Spleen (tissue), 11 donors: Measurements from ENCODE around the gene SLC9A3. TPM values are rescaled to one million over a fixed set of nuclear protein-coding genes. Genes with fewer than 3 reads are reported as not detected.
A peak's percentile ranks its signal among the peaks of the same experiment; 100 is the strongest.

Source experiments
- DNase-seq: peaks from one replicate; pipeline ENCODE4 v3.0.0-alpha.2; 2020
- H3K27ac ChIP-seq, 8 donors: fragments of 200-600 bp; sonication (generic) in 7 of 8; 1 replicate in 4 of 8; 2 replicates in 4 of 8; pipeline versions ENCODE4 v1.5.0 to v1.8.0; 2016 to 2021; ENCODE audit warnings: inconsistent platforms in 4 of 8, mild to moderate bottlenecking in 4 of 8, moderate library complexity in 1 of 8
- H3K27me3 ChIP-seq, 7 donors: fragments of 200-600 bp; sonication (generic) in 6 of 7; replicated peaks in 1 of 7; 1 replicate in 4 of 7; 2 replicates in 3 of 7; pipeline versions ENCODE4 v1.5.0 to v1.8.0; 2016 to 2021; ENCODE audit warnings: inconsistent platforms in 3 of 7, mild to moderate bottlenecking in 1 of 7
- H3K36me3 ChIP-seq, 6 donors: fragments of 200-600 bp; sonication (generic) in 5 of 6; 1 replicate in 4 of 6; 2 replicates in 2 of 6; pipeline versions ENCODE4 v1.5.0 to v1.8.0; 2016 to 2021; ENCODE audit warnings: inconsistent platforms in 2 of 6
- H3K4me1 ChIP-seq, 6 donors: fragments of 200-600 bp; sonication (generic) in 5 of 6; 1 replicate in 3 of 6; 2 replicates in 3 of 6; pipeline versions ENCODE4 v1.5.0 to v1.8.0; 2016 to 2021; ENCODE audit warnings: inconsistent platforms in 3 of 6
- H3K4me3 ChIP-seq, 8 donors: fragments of 200-600 bp; sonication (generic) in 7 of 8; 1 replicate in 4 of 8; 2 replicates in 4 of 8; pipeline versions ENCODE4 v1.5.0 to v1.8.0; 2016 to 2021; ENCODE audit warnings: inconsistent platforms in 4 of 8, mild to moderate bottlenecking in 4 of 8, moderate library complexity in 2 of 8
- H3K9me3 ChIP-seq, 8 donors: fragments of 200-600 bp; sonication (generic) in 7 of 8; 1 replicate in 4 of 8; 2 replicates in 4 of 8; pipeline versions ENCODE4 v1.5.0 to v1.8.0; 2016 to 2021; ENCODE audit warnings: inconsistent platforms in 4 of 8
- POLR2A ChIP-seq, 3 donors: fragments of 450-650 bp; IDR thresholded peaks; one replicate each; pipeline ENCODE4 v1.5.1; 2017; ENCODE audit warnings: antibody characterized with exemption in 3 of 3, mild to moderate bottlenecking in 1 of 3
- POLR2AphosphoS5 ChIP-seq, 3 donors: sonication (generic); formaldehyde crosslinking; IDR thresholded peaks; one replicate each; pipeline ENCODE4 v1.5.1; 2017; ENCODE audit warnings: antibody characterized with exemption in 3 of 3
- WGBS, 5 donors: extraction: QIAGEN DNeasy Blood & Tissue Kit in 3 of 5; methylation state at CpG; one replicate each; pipeline versions ENCODE4 v1.1.5 to v1.1.7; 2013 to 2018; 5-methylcytosine and 5-hydroxymethylcytosine counted together
- intact Hi-C: fragments of 100-400 bp; cut with DNase I; formaldehyde crosslinking; loops from one replicate; pipeline ENCODE4 v1.15.0; 2023; ENCODE audit warnings: low total_unique reads
- polyA plus RNA-seq, 3 donors: library from polyadenylated mRNA; stranded (reverse); fragments of 200-250 nt; gene quantifications; one replicate each; pipeline ENCODE4 v1.2.1, GENCODE V29; 2013
- total RNA-seq, 7 donors: library from RNA; depleted of rRNA in 3 of 7; stranded (reverse); fragments of >200 nt in 3 of 7; fragmentation: NEBNext Ultra II Directional in 4 of 7; extraction: Animal tissue kit (Norgen Biotek cat#: 25700) in 4 of 7; gene quantifications; one replicate each; pipeline versions ENCODE4 v1.1.0 to v1.2.1, GENCODE V29; 2016 to 2021
- TF ChIP-seq, protein P1 (sequence below), 11 experiments: fragments of 200-600 bp in 7 of 11; fragments of 450-650 bp in 4 of 11; sonication (generic) in 4 of 11; IDR thresholded peaks in 8 of 11; conservative IDR thresholded peaks in 3 of 11; 1 replicate in 7 of 11; 2 replicates in 4 of 11; pipeline versions ENCODE4 v1.4.0 to v1.8.0; 2016 to 2021; ENCODE audit warnings: antibody characterized with exemption in 11 of 11, inconsistent platforms in 4 of 11, mild to moderate bottlenecking in 1 of 11
- donor health status: healthy with polysubstance abuse.
- donor health status: DM: no; HTN: no; CAD: no; lungs with moderate emphysema.
- donor health status: DM: no; HTN: no; CAD: no.
- donor health status: Bipolar disorder and iron deficiency.
- donor health status: healthy.
- donor health status: DM: no; HTN: no; CAD: no.
- donor health status: DM: yes; HTN: yes; CAD: no.

The SLC9A3 gene
- total and polyA plus RNA-seq, 10 donors = 1.0 to 3.2 (median 1.5) TPM

DNA sequence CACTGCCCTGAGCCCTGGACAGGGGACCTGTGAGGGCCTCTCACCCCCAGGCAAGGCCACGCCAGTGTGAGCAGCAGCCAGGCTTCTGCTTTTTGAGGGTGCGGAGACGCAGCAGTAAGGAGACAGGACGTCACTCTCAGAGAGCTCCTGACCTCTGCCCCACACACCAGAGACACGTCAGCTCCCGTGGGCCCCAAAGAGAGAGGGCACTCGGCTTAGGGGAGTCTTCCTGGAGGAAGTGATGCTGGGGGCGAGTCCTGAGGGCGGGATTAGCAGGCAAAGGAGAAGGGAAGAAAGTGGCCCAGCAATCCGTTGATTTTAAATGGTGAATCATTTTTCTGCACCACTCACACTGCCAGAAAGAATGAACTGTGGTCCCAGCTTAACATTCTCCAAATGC lies 24.0 kb upstream of the SLC9A3 start:
- intact Hi-C loops = no loop called here
- peak; percentile 74 for DNase-seq
- Histone ChIP-seq H3K4me3 (no peak overlapping the region), H3K27ac (no peak overlapping the region), H3K36me3 (no peaks in the 10 kb centered on the region), H3K27me3 (peaks cover 0 to 63% (median 29%) of the 10 kb centered on the region in 7 donors), H3K9me3 (peaks cover 0 to 11% (median 0%) of the 10 kb centered on the region in 8 donors), H3K4me1 (peaks cover 12 to 20% (median 16%) of the 10 kb centered on the region in 6 donors)
- 18 to 29% (median 21%) methylated on average over 10 of the region's 10 CpGs for WGBS, 5 donors
- TF ChIP-seq POLR2AphosphoS5 (IDR thresholded peaks at IDR 0.05) (peak in 1 of 3 donors; percentile 16), POLR2A (IDR thresholded peaks at IDR 0.05) (no peak)
- TF ChIP-seq, protein P1, sequence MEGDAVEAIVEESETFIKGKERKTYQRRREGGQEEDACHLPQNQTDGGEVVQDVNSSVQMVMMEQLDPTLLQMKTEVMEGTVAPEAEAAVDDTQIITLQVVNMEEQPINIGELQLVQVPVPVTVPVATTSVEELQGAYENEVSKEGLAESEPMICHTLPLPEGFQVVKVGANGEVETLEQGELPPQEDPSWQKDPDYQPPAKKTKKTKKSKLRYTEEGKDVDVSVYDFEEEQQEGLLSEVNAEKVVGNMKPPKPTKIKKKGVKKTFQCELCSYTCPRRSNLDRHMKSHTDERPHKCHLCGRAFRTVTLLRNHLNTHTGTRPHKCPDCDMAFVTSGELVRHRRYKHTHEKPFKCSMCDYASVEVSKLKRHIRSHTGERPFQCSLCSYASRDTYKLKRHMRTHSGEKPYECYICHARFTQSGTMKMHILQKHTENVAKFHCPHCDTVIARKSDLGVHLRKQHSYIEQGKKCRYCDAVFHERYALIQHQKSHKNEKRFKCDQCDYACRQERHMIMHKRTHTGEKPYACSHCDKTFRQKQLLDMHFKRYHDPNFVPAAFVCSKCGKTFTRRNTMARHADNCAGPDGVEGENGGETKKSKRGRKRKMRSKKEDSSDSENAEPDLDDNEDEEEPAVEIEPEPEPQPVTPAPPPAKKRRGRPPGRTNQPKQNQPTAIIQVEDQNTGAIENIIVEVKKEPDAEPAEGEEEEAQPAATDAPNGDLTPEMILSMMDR (IDR thresholded peaks at IDR 0.05 in 8 of 11, conservative IDR thresholded peaks at IDR 0.05 in 3 of 11) = no peak

DNA sequence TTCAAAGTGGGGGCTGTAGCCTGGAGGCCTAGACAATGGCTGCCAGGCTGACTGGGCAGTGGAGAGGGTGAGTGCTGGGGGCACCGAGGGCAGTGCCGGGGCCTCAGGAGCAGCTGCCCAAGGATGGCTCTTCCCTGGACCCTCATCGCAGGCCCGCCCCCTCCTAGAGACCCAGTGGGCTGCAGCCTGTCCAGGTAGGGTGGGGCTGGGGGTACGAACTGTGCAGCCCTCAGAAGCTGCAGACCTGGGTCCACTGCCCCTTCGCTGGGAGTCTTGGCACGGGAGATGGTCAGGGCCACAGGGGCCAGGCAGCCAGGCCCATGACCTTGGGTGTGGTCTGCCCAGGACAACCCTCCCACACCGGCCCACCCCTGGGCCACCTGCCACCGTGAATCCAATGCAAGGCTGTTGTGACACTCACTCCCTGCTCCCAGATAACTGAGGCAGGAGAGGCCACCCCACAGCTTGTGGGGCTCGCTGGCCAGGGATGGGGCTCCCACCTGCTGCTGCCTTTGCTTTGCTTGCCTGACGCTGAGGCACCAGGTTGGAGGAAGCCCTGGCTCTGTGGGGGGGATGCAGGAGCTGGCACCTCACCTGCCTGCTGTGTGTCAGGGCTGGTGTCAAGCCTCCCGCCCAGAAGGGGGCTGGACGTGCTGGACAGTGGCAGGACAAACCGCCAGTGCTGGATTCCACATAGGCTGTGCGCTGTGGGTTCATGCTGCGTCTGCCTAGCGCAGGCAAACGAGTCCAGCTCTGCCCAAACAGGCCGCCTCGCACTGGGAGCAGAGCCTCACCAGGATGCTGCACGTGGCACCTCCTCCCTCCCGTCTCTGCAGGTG lies 23.1 kb upstream of the SLC9A3 start:
- Histone ChIP-seq H3K4me1 (peaks cover 12 to 28% (median 16%) of the 10 kb centered on the region in 6 donors), H3K4me3 (no peak overlapping the region), H3K27ac (no peak overlapping the region), H3K27me3 (peaks cover 0 to 70% (median 31%) of the 10 kb centered on the region in 7 donors), H3K36me3 (no peaks in the 10 kb centered on the region), H3K9me3 (peaks cover 0 to 11% (median 0%) of the 10 kb centered on the region in 8 donors)
- no peak for TF ChIP-seq POLR2A (IDR thresholded peaks at IDR 0.05)
- TF ChIP-seq, protein P1 (IDR thresholded peaks at IDR 0.05 in 8 of 11, conservative IDR thresholded peaks at IDR 0.05 in 3 of 11) = no peak
- TF ChIP-seq POLR2AphosphoS5 (IDR thresholded peaks at IDR 0.05) = no peak
- intact Hi-C loops = no loop called here
- 76 to 90% (median 86%) methylated on average over 11 to 22 of the region's 22 CpGs for WGBS, 5 donors
- peak; percentile 75 for DNase-seq

DNA sequence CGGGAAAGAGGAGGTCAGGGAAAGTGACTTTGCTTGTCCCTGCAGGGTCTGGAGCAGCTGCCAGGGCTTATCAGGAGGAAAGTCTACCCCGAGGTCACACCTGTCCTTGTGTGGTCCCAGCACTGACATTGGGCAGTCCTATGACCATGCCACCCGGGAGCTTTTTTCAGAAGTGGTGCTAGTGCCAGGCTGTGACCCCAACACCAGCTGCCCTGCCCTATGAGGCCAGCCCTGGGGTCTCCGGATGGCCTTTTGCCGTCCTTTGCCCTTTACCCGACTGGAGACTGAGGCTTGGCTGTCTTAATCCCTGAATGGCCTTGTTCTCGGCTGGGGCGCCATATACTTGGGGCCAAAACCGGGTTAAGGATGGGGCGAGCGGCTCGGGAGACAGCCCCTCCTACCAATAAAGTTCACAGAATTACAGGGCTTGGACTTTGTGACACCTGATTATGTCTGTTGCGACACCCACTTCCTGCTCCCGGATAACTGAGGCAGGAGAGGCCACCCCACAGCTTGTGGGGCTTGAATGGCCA lies 22.2 kb upstream of the SLC9A3 start:
- WGBS, 5 donors = 85 to 93% (median 91%) methylated on average over 13 to 14 of the region's 14 CpGs

More for the DNA sequence above, 22.2 kb upstream of the SLC9A3 start:
- Histone ChIP-seq H3K27ac (no peak overlapping the region), H3K36me3 (no peaks in the 10 kb centered on the region), H3K9me3 (peaks cover 0 to 11% (median 0%) of the 10 kb centered on the region in 8 donors), H3K4me3 (no peak overlapping the region), H3K4me1 (peaks cover 12 to 28% (median 16%) of the 10 kb centered on the region in 6 donors), H3K27me3 (peaks cover 0 to 73% (median 32%) of the 10 kb centered on the region in 7 donors)
- peak; percentile 58 for DNase-seq
- intact Hi-C loops = no loop called here
- TF ChIP-seq, protein P1 (IDR thresholded peaks at IDR 0.05 in 8 of 11, conservative IDR thresholded peaks at IDR 0.05 in 3 of 11) = no peak
- no peak for TF ChIP-seq POLR2AphosphoS5 (IDR thresholded peaks at IDR 0.05)
- TF ChIP-seq POLR2A (IDR thresholded peaks at IDR 0.05) = no peak
